GM19099 (cell line): ENCODE measurements around the gene OSM.

Experiments
- POLR2A ChIP-seq: IDR thresholded peaks from 3 replicates; pipeline ENCODE4 v1.6.1; 2011; ENCODE audit warnings: low read depth; ENCODE audit not compliant: insufficient read length; ENCODE audit errors: extremely low read depth

The OSM gene

GRCh38 chr22:30291058-30291892 is 24.6 kb upstream of the OSM start:
- TF ChIP-seq POLR2A: no peak

GRCh38 chr22:30290342-30291057 is 23.8 kb upstream of the OSM start:
- no peak for TF ChIP-seq POLR2A

- no peak for TF ChIP-seq POLR2A
These were observed 23.3 kb upstream of the OSM start for GRCh38 chr22:30289980-30290313.

GRCh38 chr22:30289141-30289979 is 22.7 kb upstream of the OSM start, which contains the start of gene CASTOR1:
Gene CASTOR1 (minus strand): TSS chr22:30289505. CDS start chr22:30289497, 8 bp downstream.
- peak; percentile 20 for TF ChIP-seq POLR2A

GRCh38 chr22:30288419-30289140 is 21.9 kb upstream of the OSM start:
- TF ChIP-seq POLR2A: no peak

- TF ChIP-seq POLR2A: no peak
These were observed 21.2 kb upstream of the OSM start for GRCh38 chr22:30287648-30288418.

- TF ChIP-seq POLR2A: no peak
These were observed 20.4 kb upstream of the OSM start for GRCh38 chr22:30286813-30287647.

- TF ChIP-seq POLR2A: no peak
These were observed 19.7 kb upstream of the OSM start for GRCh38 chr22:30286331-30286730.

GRCh38 chr22:30285846-30286200 is 19.2 kb upstream of the OSM start:
- no peak for TF ChIP-seq POLR2A

GRCh38 chr22:30285176-30285845 is 18.7 kb upstream of the OSM start:
- no peak for TF ChIP-seq POLR2A

- TF ChIP-seq POLR2A: no peak
These were observed 18.0 kb upstream of the OSM start for GRCh38 chr22:30284666-30285065.

- no peak for TF ChIP-seq POLR2A
These were observed 17.5 kb upstream of the OSM start for GRCh38 chr22:30284172-30284571.

- TF ChIP-seq POLR2A: no peak
These were observed 16.7 kb upstream of the OSM start for GRCh38 chr22:30283342-30283741.
